VCaP (cell line): ENCODE results near the gene DNASE1L1.

Experiments used
- H3K27ac ChIP-seq: fragments of 450-650 bp; 2 replicates; pipeline ENCODE4 v1.5.1; 2017
- TF ChIP-seq, protein P1 (sequence below): fragments of 450-650 bp; conservative IDR thresholded peaks from 2 replicates; pipeline ENCODE4 v1.5.1; 2017; ENCODE audit warnings: mild to moderate bottlenecking, moderate library complexity

Gene DNASE1L1

DNA sequence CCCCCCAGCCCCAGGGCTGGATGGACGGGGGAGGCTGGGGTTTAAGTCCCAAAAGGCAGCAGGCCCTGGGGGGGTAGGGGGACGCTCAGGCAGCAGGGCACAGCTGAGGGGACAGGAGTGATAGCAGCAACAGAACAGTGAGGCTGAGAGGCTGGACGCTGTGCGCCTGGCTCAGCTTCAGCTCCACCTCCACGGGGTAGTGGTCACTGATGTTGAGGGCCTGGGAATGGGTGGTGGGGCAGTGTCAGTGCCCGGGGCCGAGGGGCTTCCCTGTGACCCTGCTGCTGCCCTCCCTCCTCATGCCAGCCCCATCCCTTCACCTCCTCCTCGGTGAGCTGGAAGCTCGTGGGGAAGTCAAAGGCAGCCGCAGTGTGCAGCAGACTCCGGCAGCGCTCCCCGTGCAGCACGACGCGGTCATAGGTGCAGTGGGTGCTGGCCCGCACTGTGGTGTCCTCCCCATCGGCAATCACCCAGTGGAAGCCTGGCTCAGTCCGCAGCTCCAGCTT is 6.4 kb downstream of the DNASE1L1 start:
- TF ChIP-seq, protein P1, sequence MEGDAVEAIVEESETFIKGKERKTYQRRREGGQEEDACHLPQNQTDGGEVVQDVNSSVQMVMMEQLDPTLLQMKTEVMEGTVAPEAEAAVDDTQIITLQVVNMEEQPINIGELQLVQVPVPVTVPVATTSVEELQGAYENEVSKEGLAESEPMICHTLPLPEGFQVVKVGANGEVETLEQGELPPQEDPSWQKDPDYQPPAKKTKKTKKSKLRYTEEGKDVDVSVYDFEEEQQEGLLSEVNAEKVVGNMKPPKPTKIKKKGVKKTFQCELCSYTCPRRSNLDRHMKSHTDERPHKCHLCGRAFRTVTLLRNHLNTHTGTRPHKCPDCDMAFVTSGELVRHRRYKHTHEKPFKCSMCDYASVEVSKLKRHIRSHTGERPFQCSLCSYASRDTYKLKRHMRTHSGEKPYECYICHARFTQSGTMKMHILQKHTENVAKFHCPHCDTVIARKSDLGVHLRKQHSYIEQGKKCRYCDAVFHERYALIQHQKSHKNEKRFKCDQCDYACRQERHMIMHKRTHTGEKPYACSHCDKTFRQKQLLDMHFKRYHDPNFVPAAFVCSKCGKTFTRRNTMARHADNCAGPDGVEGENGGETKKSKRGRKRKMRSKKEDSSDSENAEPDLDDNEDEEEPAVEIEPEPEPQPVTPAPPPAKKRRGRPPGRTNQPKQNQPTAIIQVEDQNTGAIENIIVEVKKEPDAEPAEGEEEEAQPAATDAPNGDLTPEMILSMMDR = no peak
- H3K27ac ChIP-seq = peak overlapping the region; percentile 97

- H3K27ac ChIP-seq = peak overlapping the region; percentile 97
- TF ChIP-seq, protein P1 = no peak
Observed at GRCh38 chrX:154401918-154402621, 7.0 kb downstream of the DNASE1L1 start.

GRCh38 chrX:154401045-154401799 is 7.8 kb downstream of the DNASE1L1 start:
- TF ChIP-seq, protein P1 = no peak
- H3K27ac ChIP-seq = peak overlapping the region; percentile 97

DNA sequence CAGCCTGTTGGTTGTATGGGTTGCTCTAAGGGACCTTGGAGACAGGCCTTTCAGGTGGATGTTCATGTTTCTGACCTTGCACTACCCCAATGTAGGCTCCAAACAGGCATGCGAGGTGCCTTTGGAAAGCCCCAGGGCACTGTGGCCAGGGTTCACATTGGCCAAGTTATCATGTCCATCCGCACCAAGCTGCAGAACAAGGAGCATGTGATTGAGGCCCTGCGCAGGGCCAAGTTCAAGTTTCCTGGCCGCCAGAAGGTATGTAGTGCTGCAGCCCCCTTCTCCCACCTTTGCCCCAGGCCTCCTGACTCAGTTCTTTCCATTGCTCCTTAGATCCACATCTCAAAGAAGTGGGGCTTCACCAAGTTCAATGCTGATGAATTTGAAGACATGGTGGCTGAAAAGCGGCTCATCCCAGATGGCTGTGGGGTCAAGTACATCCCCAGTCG is 8.7 kb downstream of the DNASE1L1 start:
- peak overlapping the region; percentile 97 for H3K27ac ChIP-seq

GRCh38 chrX:154399527-154400368 is 9.3 kb downstream of the DNASE1L1 start:
- H3K27ac ChIP-seq = peak overlapping the region; percentile 97

DNA sequence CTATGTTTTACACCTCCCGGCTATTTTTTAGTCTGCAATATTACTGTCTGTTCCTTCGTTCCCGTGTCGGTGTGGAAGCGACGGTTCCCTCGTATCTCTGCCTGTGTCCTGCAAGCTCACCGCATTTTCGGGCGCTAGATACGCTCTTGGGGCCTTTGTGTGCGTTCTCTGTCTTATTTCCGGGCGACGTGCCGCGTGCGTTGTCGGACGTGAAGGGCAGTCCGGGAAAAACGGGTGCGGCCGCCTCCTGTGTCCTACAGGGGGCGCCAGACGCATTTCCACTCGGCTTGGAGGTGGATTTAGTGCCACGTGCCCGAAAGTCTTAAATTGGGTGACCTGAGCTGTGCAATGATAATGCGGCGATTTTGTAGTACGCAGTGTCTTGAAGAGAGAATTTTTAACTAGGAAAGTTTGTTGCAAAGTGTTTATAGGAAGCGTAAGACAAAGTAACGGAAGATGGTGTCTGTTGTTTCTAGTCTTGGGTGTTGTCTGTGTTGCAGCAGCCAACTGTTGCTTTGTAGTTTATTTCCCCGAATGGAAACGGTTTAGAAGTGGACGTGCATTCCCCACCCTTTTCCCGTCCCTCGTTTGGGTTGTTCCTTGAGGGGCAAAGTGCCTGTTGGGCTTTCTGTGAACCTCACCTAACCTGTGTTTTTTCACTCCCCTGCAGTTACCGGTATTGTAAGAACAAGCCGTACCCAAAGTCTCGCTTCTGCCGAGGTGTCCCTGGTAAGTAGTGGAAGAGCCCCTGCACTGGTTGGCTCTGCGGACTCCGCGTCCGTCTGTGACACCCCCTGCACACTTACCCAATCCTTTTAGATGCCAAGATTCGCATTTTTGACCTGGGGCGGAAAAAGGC is 10.2 kb downstream of the DNASE1L1 start:
- TF ChIP-seq, protein P1 = peak; percentile 90
- peak overlapping the region; percentile 97 for H3K27ac ChIP-seq

More at GRCh38 chrX:154399527-154400368, 9.3 kb downstream of the DNASE1L1 start:
- TF ChIP-seq, protein P1 = no peak
